Measurements from ENCODE around the gene TMEM86B.
"Not testable (repeated sequence)": the region's sequence is repeated elsewhere in the genome, so short reads cannot be mapped to it uniquely, and the experiment has no call there.

TMEM86B gene

DNA sequence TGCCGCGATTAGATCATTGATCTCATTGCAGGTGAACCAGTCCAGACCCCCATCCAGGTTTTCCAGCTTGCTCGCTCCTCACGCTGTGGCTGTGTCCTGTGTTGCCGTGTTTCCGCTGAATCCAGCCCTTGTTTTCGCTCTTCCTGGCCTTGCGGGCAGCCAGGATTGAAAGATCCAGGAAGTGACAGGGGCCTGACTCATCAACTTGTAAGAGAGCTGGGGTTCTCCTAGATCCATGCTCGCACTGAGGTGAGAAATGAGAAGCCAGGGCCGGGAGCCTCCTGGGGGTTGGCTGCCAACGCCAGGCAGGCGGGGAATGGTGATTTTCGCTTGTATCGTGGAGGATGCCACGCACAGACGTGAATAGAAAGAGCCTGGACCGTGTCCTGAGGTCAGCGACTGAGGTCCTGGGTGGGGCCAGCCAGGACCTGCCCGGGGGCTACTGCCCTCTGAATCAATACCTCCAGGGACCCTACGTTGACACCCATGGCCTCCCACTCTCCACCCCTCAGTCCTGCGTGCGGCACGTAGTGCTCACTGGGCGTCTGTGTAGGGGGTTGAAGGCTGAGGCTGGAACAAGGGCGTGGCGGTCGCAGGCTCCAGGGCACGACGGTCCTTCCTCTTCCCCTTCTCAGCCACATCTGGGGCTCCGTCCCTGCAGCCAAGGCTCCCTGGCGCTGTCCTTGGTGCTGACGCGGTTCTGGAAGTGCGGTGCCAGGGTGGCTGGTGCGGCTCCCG lies 11.9 kb downstream of the TMEM86B start:
- peak; percentile 91 for FAIRE-seq

DNA sequence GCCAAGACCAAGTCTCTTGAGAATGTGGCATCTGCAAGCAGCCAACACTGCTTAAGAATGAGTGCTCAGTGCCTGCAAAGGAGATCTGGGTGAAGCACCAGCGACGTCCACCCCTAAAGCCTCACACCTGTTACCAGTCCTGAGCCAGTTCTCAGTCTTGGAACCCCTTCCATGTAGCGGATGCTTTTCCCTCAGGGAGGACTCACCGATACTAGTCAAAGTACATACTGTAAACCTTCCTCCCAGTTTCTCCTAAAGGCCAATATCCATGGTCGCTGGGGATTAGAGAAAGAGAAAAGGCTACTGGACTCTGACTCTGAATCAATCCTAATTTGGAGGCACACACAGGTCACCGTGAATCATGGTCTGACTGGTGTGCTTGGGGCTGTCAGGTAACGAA lies 15.0 kb downstream of the TMEM86B start:
- no peak for FAIRE-seq

DNA sequence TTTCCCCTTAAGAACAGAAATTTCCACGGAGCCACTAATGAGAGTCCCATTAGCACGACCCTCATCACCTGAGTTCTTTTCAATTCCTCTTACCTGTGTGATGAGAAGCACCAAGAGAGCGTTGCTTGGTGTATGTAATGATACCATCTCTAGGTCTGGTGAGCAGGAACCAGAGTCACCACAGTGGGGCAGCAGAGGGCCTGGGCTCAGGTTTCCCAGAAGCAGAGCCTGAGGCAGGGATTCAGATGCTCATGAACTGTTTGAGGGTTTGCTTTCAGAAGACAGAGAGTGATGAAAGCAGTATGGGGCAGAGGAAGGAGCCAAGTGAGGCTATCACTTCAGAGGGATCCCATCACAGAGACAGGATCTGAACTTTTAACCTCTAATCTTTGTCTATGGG lies 16.1 kb downstream of the TMEM86B start:
- peak; percentile 91 for FAIRE-seq

DNA sequence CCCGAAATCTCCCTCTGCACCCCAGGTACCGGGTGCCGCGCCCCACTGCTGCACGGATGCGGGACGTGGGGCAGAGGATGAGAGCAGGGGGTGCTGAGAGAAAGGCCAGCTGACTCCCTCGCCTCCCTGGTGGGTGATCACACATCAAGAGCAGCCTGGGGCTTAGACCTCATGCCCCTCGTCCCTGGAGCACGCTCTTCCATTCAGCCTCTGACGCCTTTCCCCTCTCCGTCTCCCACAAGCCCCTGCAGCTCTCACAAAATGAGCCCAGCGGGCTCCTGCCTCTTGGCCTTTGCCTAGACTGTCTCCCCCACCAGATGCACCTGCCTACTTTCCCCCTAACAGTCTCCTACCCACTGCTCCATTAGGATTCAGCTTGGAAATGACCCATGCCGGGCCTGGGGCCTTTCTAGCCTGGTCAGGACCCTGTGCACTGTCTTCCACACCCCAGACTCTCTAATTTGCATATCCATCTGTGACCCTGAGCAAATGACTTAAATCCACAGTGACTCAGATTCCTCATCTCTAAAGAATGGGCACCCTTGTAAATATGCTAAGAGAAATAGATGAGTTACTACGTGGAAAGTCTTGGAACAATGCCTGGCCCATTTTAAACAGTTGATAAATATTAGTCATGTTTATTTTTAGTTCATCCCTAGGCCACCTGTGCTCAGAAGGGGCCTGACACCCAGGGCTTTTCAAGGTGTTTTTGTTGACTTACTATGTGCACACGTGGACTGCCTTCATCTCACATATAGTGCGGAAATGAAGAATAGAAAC lies 18.7 kb downstream of the TMEM86B start:
- FAIRE-seq = peak; percentile 17

DNA sequence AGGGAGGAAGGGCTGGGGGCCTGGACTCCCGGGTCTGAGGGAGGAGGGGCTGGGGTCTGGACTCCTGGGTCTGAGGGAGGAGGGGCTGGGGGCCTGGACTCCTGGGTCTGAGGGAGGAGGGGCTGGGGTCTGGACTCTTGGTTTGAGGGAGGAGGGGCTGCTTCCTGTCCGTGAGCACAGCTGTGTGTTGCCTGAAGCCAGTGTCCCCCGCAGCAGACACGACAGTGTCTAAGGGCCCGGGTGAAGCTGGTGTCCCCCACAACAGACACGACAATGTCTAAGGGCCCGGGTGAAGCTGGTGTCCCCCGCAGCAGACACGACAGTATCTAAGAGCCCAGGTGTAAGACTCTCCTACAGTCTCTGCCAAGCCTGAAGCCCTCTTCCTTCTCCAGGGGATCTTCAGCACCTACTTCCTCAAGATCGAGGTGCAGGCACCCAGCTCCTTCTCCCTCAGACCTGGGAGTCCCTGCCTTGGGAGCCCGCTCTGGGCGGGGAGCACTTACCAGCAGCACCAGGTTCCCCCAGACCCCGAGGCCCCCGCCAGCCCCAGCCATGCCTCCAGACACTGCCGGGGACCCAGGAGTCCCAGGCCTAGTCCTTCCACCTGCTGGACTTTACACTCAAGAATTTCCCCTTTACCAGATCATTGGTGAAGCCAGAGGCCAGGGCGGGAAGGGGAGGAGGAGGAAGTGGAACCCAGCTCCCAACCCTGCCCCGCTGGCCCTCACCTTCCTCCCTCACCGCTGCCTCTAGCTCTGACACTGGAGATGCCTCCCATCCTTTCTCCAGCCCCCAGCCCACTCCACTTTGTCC lies 19.5 kb downstream of the TMEM86B start, which contains the start of gene PTPRH:
Gene PTPRH, minus strand, starts transcription at position 622 of the 813 bp plus-strand sequence. Its CDS starts 68 bp downstream, at position 554.
- no peak for FAIRE-seq

DNA sequence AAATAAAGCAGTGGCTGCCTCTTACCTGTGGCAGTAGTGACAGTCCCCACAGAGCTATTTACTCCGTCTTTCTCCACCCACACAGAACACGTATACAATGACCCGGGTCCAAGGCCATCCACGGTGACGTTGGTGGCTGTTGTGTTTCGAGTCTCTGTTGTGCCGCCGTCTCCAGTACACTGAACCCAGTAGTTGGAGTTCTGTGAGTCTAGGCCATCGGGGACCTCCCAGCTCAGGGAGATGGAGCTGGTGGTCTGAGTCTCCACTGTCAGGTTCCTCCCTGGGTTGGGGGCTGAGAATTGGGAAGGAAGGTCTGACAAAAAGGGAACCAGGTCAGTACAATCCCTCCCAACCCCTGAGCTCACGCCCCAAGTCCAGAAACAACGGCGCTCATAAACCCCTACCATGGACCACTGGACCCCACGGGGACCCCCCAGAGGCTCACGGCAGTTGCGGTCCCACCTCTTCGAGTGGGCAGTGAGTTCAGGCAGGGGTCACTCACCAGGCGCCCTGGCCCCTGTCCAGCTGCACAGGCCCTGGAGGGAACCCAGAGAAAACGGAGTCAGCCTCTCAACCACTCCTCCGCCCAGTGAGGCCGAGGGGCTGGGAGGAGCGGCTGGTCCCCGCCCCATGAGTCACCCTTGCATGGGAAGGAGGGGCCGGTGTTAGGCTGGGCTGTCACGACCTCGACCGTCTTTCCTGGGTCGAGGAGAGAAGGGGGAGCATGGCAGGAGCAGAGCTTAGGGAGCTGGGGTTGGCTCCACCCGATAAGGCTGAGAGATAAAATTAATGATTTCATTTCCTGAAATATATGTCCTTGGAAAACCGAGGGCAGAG lies 21.7 kb downstream of the TMEM86B start:
- FAIRE-seq = peak; percentile 92

DNA sequence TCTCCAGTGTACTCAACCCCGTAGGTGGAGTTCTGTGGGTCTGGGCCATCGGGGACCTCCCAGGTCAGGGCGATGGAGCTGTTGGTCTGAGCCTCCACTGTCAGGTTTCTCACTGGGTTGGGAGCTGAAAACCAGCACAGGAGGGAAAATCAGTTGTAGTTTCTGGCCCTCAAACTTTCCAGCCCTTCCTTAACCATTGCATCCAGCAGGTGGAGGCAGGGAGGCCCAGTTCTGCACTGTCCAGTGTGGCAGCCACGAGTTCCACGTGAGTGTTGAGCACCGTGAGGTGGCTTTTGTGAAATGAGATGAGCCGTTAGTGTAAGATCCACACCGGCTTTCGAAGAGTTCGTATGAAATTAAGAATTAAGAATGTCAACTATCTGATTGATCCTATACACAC lies 26.4 kb downstream of the TMEM86B start:
- not testable (repeated sequence) for FAIRE-seq

DNA sequence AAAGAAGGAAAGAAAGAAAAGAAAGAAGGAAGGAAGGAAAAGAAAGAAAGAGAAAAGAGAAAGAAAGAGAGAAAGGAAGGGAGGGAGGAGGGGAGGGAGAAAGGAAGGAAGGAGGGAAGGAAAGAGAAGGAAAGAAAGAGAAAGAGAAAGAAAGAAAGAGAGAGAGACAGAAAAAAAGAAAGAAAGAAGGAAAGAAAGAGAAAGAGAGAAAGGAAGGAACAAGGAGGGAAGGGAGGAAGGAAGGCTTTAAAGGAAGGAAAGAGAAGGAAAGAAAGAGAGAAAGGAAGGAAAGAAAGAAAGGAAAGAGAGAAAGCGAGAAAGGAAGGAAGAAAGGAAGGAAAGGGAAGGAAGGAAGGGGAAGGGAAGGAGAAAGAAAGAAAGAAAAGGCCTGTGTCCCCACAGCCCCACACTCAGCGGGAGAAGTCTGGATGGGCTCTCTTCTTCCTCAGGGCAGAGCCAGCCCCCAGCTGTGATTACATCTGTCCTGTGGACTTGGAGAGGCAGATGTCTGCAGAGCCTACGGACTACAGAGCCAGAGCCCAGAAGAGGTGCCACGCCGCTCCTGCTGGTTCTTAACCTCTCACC lies 28.9 kb downstream of the TMEM86B start:
- FAIRE-seq = no peak

DNA sequence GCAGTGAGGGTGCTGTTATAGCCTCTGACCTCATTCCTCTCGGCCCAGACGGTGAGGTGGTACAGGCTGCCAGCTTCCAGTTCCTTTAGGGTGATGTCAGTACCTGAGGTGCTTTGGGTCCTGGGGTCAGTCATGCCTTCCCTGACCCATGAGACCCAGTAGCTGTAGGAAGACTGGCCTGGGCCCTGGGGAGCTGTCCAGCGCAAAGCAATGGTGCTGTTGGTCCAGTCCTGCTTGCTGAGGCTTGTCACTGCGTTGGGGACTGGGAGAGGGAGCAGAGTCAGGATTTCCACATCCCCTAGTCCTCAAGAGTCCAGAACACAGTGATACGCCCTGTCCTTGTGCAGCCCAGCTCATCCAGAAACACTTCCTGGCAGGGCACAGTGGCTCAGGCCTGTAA lies 29.9 kb downstream of the TMEM86B start:
- no peak for FAIRE-seq

DNA sequence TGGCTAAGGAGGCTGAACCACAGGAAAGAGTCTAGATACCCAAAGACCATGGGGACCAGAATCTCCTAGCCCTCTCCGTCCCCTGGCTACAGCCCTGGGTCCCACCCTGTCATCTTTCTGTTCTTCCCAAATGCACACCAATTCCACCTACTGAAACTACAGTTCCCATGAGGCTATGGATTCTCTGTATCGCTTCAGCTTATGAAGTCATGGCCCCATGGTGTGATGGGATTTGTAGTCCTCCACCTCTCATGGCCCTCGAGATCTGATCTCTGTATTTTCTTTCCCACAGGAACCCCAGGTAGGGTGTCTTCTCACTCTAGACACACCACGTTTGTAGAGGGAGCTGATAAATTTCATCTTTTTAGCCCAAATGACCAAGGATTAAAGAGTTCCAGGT lies 31.0 kb downstream of the TMEM86B start:
- no peak for FAIRE-seq

DNA sequence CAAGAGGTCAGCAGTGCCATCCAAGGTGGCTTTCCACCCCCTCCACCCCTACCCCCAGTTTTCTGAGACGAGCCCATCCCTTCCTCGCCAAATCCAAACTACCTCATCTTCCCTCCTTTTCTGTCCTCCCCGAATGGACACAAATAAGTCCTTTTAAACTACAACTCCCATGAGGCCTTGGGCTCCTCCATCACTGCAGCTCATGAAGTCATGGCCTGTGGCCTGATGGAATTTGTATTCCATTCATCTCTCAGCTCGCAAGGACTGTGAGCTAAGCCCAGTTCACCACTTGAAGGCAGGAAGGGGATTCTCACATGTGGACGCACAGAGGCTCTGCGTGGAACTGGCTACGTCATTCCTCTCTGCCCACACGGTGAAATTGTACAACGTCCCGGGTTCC lies 31.8 kb downstream of the TMEM86B start:
- FAIRE-seq = no peak

DNA sequence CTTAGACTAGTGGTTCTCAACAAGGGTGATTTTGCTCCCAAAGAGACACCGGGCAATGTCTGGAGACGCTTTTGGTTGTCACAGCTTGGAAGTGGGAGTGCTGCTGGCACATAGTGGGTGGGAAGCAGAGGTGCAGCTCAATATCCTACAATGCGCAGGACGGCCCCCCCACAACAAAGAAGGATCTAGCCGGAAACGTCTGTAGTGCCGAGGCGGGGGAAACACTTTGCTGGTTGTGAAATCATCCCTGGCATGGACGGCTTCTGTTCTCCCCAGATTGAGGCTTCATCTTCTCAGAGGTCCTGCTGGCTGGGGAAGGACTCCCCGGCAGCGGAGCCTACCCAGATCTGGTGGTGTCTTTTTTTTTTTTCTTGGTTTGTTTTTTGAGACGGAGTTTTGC lies 35.1 kb downstream of the TMEM86B start:
- FAIRE-seq = no peak

DNA sequence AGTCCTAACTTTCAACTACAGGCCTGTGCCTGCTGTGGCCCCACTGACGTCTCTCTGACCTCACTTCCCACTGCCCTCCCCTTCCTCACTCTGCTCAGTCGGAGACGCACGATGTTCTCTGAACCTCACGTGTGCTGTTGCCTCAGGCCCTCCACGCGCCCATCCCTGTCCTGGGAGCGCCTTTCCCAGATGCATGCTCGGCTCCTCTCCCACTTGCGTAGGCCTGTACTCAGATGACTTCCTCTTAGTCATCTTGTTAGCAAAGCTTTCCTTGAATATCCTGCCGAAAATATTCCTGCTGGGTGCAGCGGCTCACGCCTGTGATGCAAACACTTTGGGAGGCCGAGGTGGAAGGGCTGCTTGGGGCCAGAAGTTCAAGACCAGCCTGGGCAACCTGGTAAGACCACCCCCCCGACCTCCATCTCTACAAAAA lies 39.1 kb downstream of the TMEM86B start:
- no peak for FAIRE-seq

DNA sequence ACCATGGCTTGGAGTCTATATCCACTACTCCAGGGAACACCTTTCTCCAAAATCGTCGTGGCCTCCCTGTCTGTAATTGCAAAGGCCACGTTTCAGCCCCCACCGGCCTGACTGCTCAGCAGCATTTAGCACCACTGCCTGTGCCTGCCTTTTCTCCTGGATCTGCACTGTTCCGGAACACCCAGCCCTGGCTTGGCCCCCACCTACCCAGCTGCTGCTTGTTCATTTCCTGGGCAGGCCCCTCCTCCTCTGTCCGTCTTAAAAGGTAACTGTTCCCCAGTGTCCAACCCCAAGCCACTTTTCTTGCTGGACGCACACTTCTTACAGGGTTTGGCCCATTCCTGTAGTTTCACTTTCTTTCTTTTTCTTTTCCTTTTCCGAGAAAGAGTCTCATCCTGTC lies 39.9 kb downstream of the TMEM86B start:
- no peak for FAIRE-seq

DNA sequence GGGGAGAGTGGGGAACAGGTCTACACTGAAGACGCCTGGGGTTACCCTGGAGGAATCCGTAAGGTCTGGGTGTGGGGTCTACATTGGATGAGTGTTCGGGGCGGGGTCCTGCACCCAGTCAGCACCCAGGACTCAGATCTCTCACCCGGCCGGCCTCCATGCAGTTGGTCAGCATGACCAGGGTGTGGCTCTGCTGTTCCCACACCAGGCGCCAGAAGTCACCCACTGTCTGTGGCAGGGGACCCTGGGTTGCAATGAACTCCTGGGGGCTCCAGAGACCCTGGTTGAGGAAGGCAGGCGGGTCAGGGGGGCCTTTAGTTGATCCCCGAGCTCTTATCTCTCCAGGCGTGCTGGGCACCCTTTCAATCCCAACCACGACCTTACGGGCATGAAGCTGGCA lies 42.5 kb downstream of the TMEM86B start:
- no peak for FAIRE-seq

DNA sequence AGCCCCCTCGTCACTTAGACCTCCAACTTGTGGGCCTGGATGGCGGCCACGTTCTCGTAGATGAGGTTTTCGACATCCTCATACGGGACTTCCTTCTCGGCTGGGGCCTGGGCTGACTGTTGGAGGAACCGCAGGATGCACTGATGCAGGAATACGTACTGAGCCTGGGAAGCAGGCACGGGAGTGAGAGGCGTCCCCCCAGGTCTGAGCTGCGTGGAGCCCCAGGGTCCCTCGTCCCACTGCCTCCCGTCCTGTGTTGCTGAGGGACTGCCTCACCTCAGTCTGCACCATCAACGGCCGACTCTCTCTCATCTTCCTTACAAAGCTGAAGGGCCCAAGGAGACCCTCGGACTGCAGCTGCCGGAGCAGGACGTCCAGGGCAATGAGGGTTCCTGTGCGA lies 46.8 kb downstream of the TMEM86B start:
- FAIRE-seq = no peak

DNA sequence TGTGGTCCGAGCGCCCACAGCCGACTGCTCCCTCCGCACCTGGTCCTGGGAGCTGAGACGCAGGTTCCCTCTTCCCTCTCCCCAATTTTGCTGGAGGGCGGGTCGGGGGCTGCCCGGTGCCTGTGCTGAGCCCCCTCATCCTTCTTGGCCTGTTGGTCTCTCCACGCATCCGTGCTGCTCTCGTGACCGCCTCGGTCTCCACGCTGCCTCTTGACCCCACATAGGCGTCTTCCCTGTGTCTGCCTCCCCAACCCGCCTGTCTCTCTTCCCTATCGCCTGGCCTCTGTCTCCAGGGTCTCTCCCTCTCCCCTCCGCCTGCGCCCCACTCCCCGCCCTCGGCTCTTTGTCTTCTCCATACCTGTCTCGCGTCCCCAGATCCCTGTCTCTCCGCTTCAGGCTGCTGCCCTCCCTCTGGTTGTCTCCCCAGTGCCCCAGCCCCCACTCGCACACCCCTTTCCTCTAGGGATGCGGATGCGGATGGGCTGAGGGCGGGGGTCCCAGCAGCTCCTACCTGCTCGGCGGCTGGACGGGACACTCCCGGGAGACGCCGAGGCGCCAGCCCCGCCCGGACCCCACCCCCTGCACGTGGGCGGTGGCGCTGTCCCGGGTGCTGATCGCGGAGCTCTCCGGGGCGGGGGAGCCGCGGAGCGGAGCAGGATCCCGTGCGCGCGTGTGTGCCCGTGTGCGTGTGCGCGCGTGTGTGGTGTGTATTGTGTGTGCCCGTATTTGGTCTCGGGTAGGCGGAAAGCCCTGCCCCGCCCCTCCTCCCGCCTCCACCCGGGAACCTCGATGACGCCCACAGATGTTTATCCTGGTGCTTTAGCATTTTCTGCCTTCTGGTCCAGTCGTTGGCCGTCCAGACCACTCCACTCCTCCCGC lies 48.7 kb downstream of the TMEM86B start, which contains the start of gene SYT5:
Gene SYT5, minus strand, starts transcription at position 684 of the 879 bp plus-strand sequence. CDS start 1,248 bp downstream, outside the sequence.
- FAIRE-seq = no peak

DNA sequence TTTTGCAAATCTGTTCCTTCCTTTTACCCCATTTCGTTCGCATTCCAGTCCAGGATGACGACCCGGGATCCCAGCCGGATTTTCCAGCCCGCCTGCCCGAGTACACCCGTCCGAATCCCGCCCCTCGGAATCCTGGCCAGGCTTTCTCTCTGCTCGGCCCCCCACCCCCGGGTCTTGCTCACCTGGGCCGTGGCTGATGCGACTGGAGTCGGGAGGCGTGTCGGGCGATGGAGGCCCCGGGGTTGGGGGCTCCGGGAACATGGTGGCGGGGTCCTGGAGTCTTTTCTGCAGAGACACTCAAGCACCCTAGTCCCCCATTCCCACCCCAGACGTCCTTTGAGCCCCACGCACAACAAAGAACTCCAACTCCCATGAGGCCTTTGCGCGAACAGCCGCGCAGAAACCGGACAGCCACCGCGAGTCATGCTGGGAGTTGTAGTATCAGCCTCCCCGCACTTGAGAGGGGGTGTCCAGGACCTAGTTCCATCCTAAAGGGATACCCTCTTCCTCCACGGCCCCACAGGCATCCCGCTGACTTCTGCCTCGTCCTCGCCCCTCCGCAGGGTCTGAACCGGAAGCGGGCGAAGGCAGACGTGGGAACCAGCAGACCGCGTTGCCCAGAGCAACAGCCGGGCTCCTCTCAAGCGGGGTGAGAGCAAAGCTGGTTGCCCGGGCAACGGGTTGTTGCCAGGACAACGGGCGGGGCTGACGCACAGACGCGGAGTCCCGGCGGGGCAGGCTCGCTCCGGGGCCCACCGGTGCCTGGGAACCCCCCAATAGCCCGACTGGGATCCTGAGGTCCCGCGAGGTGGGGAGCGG lies 49.6 kb downstream of the TMEM86B start:
- FAIRE-seq = no peak

Data from G401.6 (cell line).